Measurements from ENCODE around the gene SRGAP2C.
"Not testable (repeated sequence)": the region's sequence is repeated elsewhere in the genome, so short reads cannot be mapped to it uniquely, and the experiment has no call there.

SRGAP2C gene

GRCh38 chr1:121283587-121284180 lies 98.9 kb downstream of the SRGAP2C start:
- not testable (repeated sequence) for DNase-seq

- DNase-seq, result not testable (repeated sequence)
Measured at GRCh38 chr1:121292590-121292989, 107.8 kb downstream of the SRGAP2C start.

GRCh38 chr1:121293263-121294204 lies 108.8 kb downstream of the SRGAP2C start:
- DNase-seq, result not testable (repeated sequence)

GRCh38 chr1:121294205-121294570 lies 109.4 kb downstream of the SRGAP2C start:
- DNase-seq, result not testable (repeated sequence)

GRCh38 chr1:121296563-121296962 lies 111.8 kb downstream of the SRGAP2C start:
- not testable (repeated sequence) for DNase-seq

GRCh38 chr1:121298529-121298928 lies 113.8 kb downstream of the SRGAP2C start:
- not testable (repeated sequence) for DNase-seq

- not testable (repeated sequence) for DNase-seq
Measured at GRCh38 chr1:121299514-121300149, 114.9 kb downstream of the SRGAP2C start.

- not testable (repeated sequence) for DNase-seq
Measured at GRCh38 chr1:121301876-121302275, 117.1 kb downstream of the SRGAP2C start.

- not testable (repeated sequence) for DNase-seq
Measured at GRCh38 chr1:121307759-121308158, 123.0 kb downstream of the SRGAP2C start.

GRCh38 chr1:121315509-121315908 lies 130.7 kb downstream of the SRGAP2C start:
- DNase-seq, result not testable (repeated sequence)

GRCh38 chr1:121316081-121316480 lies 131.3 kb downstream of the SRGAP2C start:
- DNase-seq, result not testable (repeated sequence)

- DNase-seq, result not testable (repeated sequence)
Measured at GRCh38 chr1:121317491-121318468, 133.0 kb downstream of the SRGAP2C start.

GRCh38 chr1:121318687-121319086 lies 133.9 kb downstream of the SRGAP2C start:
- DNase-seq, result not testable (repeated sequence)

- not testable (repeated sequence) for DNase-seq
Measured at GRCh38 chr1:121321660-121322059, 136.9 kb downstream of the SRGAP2C start.

- not testable (repeated sequence) for DNase-seq
Measured at GRCh38 chr1:121324726-121325125, 140.0 kb downstream of the SRGAP2C start.

GRCh38 chr1:121332141-121332540 lies 147.4 kb downstream of the SRGAP2C start:
- not testable (repeated sequence) for DNase-seq

GRCh38 chr1:121332599-121333562 lies 148.1 kb downstream of the SRGAP2C start:
- not testable (repeated sequence) for DNase-seq

GRCh38 chr1:121337958-121338357 lies 153.2 kb downstream of the SRGAP2C start:
- DNase-seq, result not testable (repeated sequence)

- DNase-seq, result not testable (repeated sequence)
Measured at GRCh38 chr1:121339611-121340010, 154.8 kb downstream of the SRGAP2C start.

GRCh38 chr1:121343311-121343906 lies 158.6 kb downstream of the SRGAP2C start:
- not testable (repeated sequence) for DNase-seq

All from NCI-H1092 treated with DMSO at 0.1 percent for 48 hours (cell line).